Lower lobe of right lung (tissue), 2 donors: Measurements from ENCODE around the gene MORN5. TPM values are rescaled to one million over a fixed set of nuclear protein-coding genes. Genes with fewer than 3 reads are reported as not detected.

Source experiments
- ATAC-seq, 2 donors: fragments of 200-7000 bp; cut with Tn5 transposase; one replicate each; pipeline ENCODE4 v1.9.1; 2020 to 2022; ENCODE audit warnings: mild to moderate bottlenecking in 2 of 2, moderate library complexity in 2 of 2
- DNase-seq: peaks from one replicate; pipeline ENCODE4 v3.0.0-alpha.2; 2020
- H3K27ac ChIP-seq: fragments of 200-600 bp; one replicate; pipeline ENCODE4 v1.8.0; 2022
- H3K27me3 ChIP-seq: fragments of 200-600 bp; one replicate; pipeline ENCODE4 v1.8.0; 2022; ENCODE audit warnings: low read depth
- H3K36me3 ChIP-seq: fragments of 200-600 bp; one replicate; pipeline ENCODE4 v1.8.0; 2022; ENCODE audit warnings: mild to moderate bottlenecking
- H3K4me1 ChIP-seq: fragments of 200-600 bp; one replicate; pipeline ENCODE4 v1.8.0; 2022
- H3K4me3 ChIP-seq: fragments of 200-600 bp; one replicate; pipeline ENCODE4 v1.8.0; 2022; ENCODE audit warnings: mild to moderate bottlenecking
- H3K9me3 ChIP-seq: fragments of 200-600 bp; one replicate; pipeline ENCODE4 v1.8.0; 2022
- CTCF ChIP-seq: fragments of 200-600 bp; IDR thresholded peaks from one replicate; pipeline ENCODE4 v1.8.0; 2022; ENCODE audit warnings: antibody characterized with exemption, mild to moderate bottlenecking
- intact Hi-C: fragments of 100-400 bp; cut with DNase I; formaldehyde crosslinking; loops from one replicate; pipeline ENCODE4 v1.11.0; 2022
- total RNA-seq: library from RNA; stranded (reverse); fragmentation: NEBNext Ultra II Directional; extraction: Animal tissue kit (Norgen Biotek cat#: 25700); gene quantifications from one replicate; pipeline ENCODE4 v1.2.1, GENCODE V29; 2021
- donor health status: DM: no; HTN: yes; CAD: no; lungs with severe emphysema.

MORN5 gene
- total RNA-seq, 1 donor from 2014 or later = 7.7 TPM

GRCh38 chr9:122179054-122179689, 19.5 kb downstream of the MORN5 start:
- DNase-seq = no peak
- Histone ChIP-seq H3K27me3 (peaks cover 10% of the 10 kb centered on the region), H3K4me3 (no peak overlapping the region), H3K9me3 (no peaks in the 10 kb centered on the region), H3K36me3 (no peaks in the 10 kb centered on the region), H3K27ac (no peak overlapping the region), H3K4me1 (no peaks in the 10 kb centered on the region)
- TF ChIP-seq CTCF = no peak
- intact Hi-C loops = no loop called here
- no peak for ATAC-seq

DNA sequence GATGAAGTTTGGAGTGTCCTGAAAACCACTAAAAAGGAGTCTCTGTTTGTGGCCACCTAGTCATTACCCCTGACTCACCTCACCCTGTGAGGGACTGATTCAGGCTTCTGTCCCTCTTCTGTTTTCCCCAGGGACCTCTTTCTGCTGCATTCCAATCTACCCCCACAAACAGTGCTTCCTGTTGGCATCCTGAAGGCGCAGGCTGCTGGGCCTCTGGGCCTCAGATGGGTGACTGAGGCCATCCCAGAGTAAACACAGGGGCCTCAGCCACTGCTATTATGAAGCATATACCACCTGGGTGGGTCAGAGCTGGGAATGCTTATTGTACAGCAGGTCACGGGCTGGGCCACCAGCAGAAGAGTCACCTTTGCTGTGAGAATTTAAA, 20.0 kb downstream of the MORN5 start:
- Histone ChIP-seq H3K9me3 (no peaks in the 10 kb centered on the region), H3K27ac (no peak overlapping the region), H3K4me3 (no peak overlapping the region), H3K27me3 (peaks cover 10% of the 10 kb centered on the region), H3K36me3 (no peaks in the 10 kb centered on the region), H3K4me1 (no peaks in the 10 kb centered on the region)
- DNase-seq = no peak
- TF ChIP-seq CTCF = no peak
- no peak for ATAC-seq
- intact Hi-C loops = no loop called here

- Histone ChIP-seq H3K27ac (no peak overlapping the region), H3K4me1 (no peaks in the 10 kb centered on the region), H3K4me3 (no peak overlapping the region), H3K27me3 (peaks cover 10% of the 10 kb centered on the region), H3K9me3 (no peaks in the 10 kb centered on the region), H3K36me3 (no peaks in the 10 kb centered on the region)
- no peak for DNase-seq
- TF ChIP-seq CTCF = no peak
- ATAC-seq = no peak
- intact Hi-C loops = no loop called here
Measured at GRCh38 chr9:122180633-122181032, 20.9 kb downstream of the MORN5 start.

- no peak overlapping the region for H3K27ac ChIP-seq
- peaks cover 10% of the 10 kb centered on the region for H3K27me3 ChIP-seq
- H3K4me1 ChIP-seq = no peaks in the 10 kb centered on the region
- no peaks in the 10 kb centered on the region for H3K9me3 ChIP-seq
- intact Hi-C loops = no loop called here
- H3K4me3 ChIP-seq = no peak overlapping the region
- DNase-seq = no peak
- no peak for TF ChIP-seq CTCF
- no peaks in the 10 kb centered on the region for H3K36me3 ChIP-seq
- ATAC-seq = no peak
Measured at GRCh38 chr9:122183501-122183900, 23.8 kb downstream of the MORN5 start.

- H3K4me1 ChIP-seq = no peaks in the 10 kb centered on the region
- intact Hi-C loops = no loop called here
- TF ChIP-seq CTCF = no peak
- peaks cover 10% of the 10 kb centered on the region for H3K27me3 ChIP-seq
- no peaks in the 10 kb centered on the region for H3K36me3 ChIP-seq
- no peak overlapping the region for H3K4me3 ChIP-seq
- ATAC-seq (no peak), DNase-seq (no peak)
- no peak overlapping the region for H3K27ac ChIP-seq
- no peaks in the 10 kb centered on the region for H3K9me3 ChIP-seq
Measured at GRCh38 chr9:122184551-122184950, 24.8 kb downstream of the MORN5 start.
